Measurements from ENCODE around the gene GNL1. TPM values are rescaled to one million over a fixed set of nuclear protein-coding genes. Genes with fewer than 3 reads are reported as not detected.

Gene GNL1
- total and polyA plus RNA-seq, 9 of the 15 experiments (the other 6 are each of a cell fraction or from before 2014, with no cell fraction given): 0.73 to 112 (median 58.0) TPM

DNA sequence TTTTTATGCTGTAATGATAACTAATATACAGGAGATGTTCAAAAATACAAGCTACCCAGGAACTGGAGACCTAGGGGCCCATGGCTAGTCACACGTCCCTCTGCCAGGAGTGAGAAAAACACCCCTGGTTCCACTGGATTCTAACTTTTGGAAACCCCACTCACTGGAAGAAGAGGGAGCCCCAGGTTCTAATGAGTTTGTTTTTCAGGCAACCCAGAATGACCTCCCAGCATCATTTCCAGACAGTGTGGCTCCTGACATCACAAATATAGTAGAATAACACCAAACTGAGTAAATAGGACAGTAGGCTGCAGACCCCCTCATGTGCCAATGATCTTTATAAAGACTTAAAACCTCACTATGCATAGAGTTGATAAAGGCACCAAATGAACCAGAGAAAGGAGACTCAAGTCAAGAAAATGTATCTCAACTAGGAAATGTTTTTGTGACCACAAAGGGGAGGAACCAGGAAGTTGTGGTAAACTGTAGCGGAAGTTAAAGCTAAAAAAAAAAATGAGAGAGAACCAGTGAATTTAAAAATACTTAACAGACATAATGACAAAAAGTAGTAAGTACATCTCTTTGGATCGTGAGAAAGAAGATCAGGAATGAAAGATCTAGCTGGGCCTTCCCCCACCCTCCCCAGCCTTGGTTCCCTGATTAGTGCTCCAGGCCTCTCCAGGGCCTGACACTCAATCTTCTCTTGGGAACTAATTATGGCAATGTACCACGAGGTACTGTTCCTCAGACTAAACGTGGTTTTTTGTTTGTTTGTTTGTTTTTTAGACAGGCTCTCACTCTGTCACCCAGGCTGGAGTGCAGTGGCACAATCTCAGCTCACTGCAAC is 47.2 kb downstream of the GNL1 start (continued):
- TF ChIP-seq TCFL5 (CRISPR knock-in tag; conservative IDR thresholded peaks at IDR 0.05) (no peak), HEY1 (CRISPR knock-in tag; IDR thresholded peaks at IDR 0.05; ENCODE audit: borderline replicate concordance) (no peak), ZSCAN32 (CRISPR knock-in tag; IDR thresholded peaks at IDR 0.05) (no peak), GATA2 (CRISPR knock-in tag; IDR thresholded peaks at IDR 0.05) (no peak), NFRKB (IDR thresholded peaks at IDR 0.05; ENCODE audit: low read depth) (no peak), POLR2H (tag; IDR thresholded peaks at IDR 0.05; ENCODE audit: low read depth) (peak; percentile 42; the same call in 1 of the 2 replicates), ZNF584 (CRISPR knock-in tag; IDR thresholded peaks at IDR 0.05; ENCODE audit: low read depth) (peak; percentile 87), PTTG1 (tag; IDR thresholded peaks at IDR 0.05; ENCODE audit: low read depth) (no peak), CC2D1A (IDR thresholded peaks at IDR 0.05) (no peak), SMARCE1 (IDR thresholded peaks at IDR 0.05) (peak; percentile 57; the same call in 1 of the 2 replicates)
- TF ChIP-seq, protein P1, sequence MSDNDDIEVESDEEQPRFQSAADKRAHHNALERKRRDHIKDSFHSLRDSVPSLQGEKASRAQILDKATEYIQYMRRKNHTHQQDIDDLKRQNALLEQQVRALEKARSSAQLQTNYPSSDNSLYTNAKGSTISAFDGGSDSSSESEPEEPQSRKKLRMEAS (CRISPR knock-in tag; IDR thresholded peaks at IDR 0.05): peak; percentile 40; the same call in 1 of the 2 replicates
- TF ChIP-seq, protein P2, sequence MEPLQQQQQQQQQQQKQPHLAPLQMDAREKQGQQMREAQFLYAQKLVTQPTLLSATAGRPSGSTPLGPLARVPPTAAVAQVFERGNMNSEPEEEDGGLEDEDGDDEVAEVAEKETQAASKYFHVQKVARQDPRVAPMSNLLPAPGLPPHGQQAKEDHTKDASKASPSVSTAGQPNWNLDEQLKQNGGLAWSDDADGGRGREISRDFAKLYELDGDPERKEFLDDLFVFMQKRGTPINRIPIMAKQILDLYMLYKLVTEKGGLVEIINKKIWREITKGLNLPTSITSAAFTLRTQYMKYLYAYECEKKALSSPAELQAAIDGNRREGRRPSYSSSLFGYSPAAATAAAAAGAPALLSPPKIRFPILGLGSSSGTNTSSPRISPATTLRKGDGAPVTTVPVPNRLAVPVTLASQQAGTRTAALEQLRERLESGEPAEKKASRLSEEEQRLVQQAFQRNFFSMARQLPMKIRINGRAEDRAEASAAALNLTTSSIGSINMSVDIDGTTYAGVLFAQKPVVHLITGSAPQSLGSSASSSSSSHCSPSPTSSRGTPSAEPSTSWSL (CRISPR knock-in tag; IDR thresholded peaks at IDR 0.05; ENCODE audit: borderline replicate concordance): no peak
- TF ChIP-seq, protein P3, sequence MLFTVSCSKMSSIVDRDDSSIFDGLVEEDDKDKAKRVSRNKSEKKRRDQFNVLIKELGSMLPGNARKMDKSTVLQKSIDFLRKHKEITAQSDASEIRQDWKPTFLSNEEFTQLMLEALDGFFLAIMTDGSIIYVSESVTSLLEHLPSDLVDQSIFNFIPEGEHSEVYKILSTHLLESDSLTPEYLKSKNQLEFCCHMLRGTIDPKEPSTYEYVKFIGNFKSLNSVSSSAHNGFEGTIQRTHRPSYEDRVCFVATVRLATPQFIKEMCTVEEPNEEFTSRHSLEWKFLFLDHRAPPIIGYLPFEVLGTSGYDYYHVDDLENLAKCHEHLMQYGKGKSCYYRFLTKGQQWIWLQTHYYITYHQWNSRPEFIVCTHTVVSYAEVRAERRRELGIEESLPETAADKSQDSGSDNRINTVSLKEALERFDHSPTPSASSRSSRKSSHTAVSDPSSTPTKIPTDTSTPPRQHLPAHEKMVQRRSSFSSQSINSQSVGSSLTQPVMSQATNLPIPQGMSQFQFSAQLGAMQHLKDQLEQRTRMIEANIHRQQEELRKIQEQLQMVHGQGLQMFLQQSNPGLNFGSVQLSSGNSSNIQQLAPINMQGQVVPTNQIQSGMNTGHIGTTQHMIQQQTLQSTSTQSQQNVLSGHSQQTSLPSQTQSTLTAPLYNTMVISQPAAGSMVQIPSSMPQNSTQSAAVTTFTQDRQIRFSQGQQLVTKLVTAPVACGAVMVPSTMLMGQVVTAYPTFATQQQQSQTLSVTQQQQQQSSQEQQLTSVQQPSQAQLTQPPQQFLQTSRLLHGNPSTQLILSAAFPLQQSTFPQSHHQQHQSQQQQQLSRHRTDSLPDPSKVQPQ (CRISPR knock-in tag; IDR thresholded peaks at IDR 0.05; ENCODE audit: borderline replicate concordance): no peak
- TF ChIP-seq, protein P4, sequence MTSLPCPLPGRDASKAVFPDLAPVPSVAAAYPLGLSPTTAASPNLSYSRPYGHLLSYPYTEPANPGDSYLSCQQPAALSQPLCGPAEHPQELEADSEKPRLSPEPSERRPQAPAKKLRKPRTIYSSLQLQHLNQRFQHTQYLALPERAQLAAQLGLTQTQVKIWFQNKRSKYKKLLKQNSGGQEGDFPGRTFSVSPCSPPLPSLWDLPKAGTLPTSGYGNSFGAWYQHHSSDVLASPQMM (CRISPR knock-in tag; IDR thresholded peaks at IDR 0.05): no peak

Data from K562 (cell line).